Measurements from ENCODE around the gene DPP6.

GRCh38 chr7:154775681-154776080 is 723.5 kb downstream of the DPP6 start:
- no peak for TF ChIP-seq TARDBP (IDR thresholded peaks at IDR 0.05)
- TF ChIP-seq HDGF (IDR thresholded peaks at IDR 0.05; ENCODE audit: borderline replicate concordance), result no peak
- no peak for TF ChIP-seq FOXA1 (IDR thresholded peaks at IDR 0.05)
- TF ChIP-seq ELF4 (IDR thresholded peaks at IDR 0.05), result no peak

Measured in HEK293T (cell line).